GM23338 (cell line): ENCODE results near the gene FDX1. TPM values are rescaled to one million over a fixed set of nuclear protein-coding genes. Genes with fewer than 3 reads are reported as not detected.

ENCODE experiments used
- ATAC-seq: fragments of 200-7000 bp; cut with Tn5 transposase; 3 replicates; pipeline ENCODE4 v1.9.1; 2020
- DNase-seq: peaks from one replicate; pipeline ENCODE4 v3.0.0-alpha.2; 2015; ENCODE audit warnings: low spot score
- H2AFZ ChIP-seq: fragments of 200-600 bp; sonication (generic); 2 replicates; pipeline ENCODE4 v1.8.0; 2016; ENCODE audit warnings: antibody characterized with exemption, mild to moderate bottlenecking, moderate library complexity
- H3F3A ChIP-seq: fragments of 200-600 bp; sonication (generic); replicated peaks from 2 replicates; pipeline ENCODE4 v1.8.0; 2017; ENCODE audit warnings: antibody characterized with exemption, mixed run types, low read depth
- H3K27ac ChIP-seq: fragments of 200-600 bp; sonication (generic); 2 replicates; pipeline ENCODE4 v1.6.1; 2016; ENCODE audit warnings: low read depth
- H3K27me3 ChIP-seq: fragments of 200-600 bp; sonication (generic); 2 replicates; pipeline ENCODE4 v1.8.0; 2016; ENCODE audit warnings: mild to moderate bottlenecking, mixed run types, moderate library complexity; ENCODE audit not compliant: insufficient read depth
- H3K36me3 ChIP-seq: fragments of 200-600 bp; sonication (generic); 2 replicates; pipeline ENCODE4 v1.8.0; 2016; ENCODE audit warnings: mild to moderate bottlenecking; ENCODE audit not compliant: insufficient read depth
- H3K4me1 ChIP-seq: fragments of 200-600 bp; sonication (generic); 2 replicates; pipeline ENCODE4 v1.8.0; 2016; ENCODE audit warnings: mild to moderate bottlenecking, moderate library complexity; ENCODE audit not compliant: insufficient read depth
- H3K4me2 ChIP-seq: fragments of 200-600 bp; sonication (generic); 2 replicates; pipeline ENCODE4 v1.7.1; 2017; ENCODE audit warnings: mixed run types
- H3K4me3 ChIP-seq: fragments of 200-600 bp; sonication (generic); 2 replicates; pipeline ENCODE4 v1.6.1; 2016; ENCODE audit warnings: mixed run types
- H3K79me2 ChIP-seq: fragments of 200-600 bp; sonication (generic); replicated peaks from 2 replicates; pipeline ENCODE4 v1.8.0; 2017; ENCODE audit warnings: mild to moderate bottlenecking; ENCODE audit not compliant: insufficient read depth
- H3K9me2 ChIP-seq: fragments of 200-600 bp; sonication (generic); 2 replicates; pipeline ENCODE4 v1.8.0; 2017; ENCODE audit not compliant: insufficient read depth
- H4K20me1 ChIP-seq: fragments of 200-600 bp; sonication (generic); replicated peaks from 2 replicates; pipeline ENCODE4 v1.8.0; 2017; ENCODE audit warnings: mild to moderate bottlenecking; ENCODE audit not compliant: insufficient read depth
- H3K27ac Mint-ChIP-seq: 2 replicates; pipeline ENCODE4 v1.8.0; 2020; ENCODE audit warnings: inconsistent platforms, mild to moderate bottlenecking, moderate library complexity, mixed read lengths
- H3K27me3 Mint-ChIP-seq: 3 replicates; pipeline ENCODE4 v1.8.0; 2022; ENCODE audit warnings: low read depth, mild to moderate bottlenecking, moderate library complexity, mixed read lengths, inconsistent platforms; ENCODE audit not compliant: insufficient read depth, poor library complexity
- H3K36me3 Mint-ChIP-seq: 3 replicates; pipeline ENCODE4 v1.8.0; 2021; ENCODE audit warnings: low read depth, mild to moderate bottlenecking, inconsistent platforms, moderate library complexity, mixed read lengths
- H3K4me1 Mint-ChIP-seq: 3 replicates; pipeline ENCODE4 v1.8.0; 2020; ENCODE audit warnings: mild to moderate bottlenecking, inconsistent platforms, mixed read lengths
- H3K4me3 Mint-ChIP-seq: 3 replicates; pipeline ENCODE4 v1.8.0; 2021; ENCODE audit warnings: moderate library complexity, mild to moderate bottlenecking, inconsistent platforms, mixed read lengths
- H3K9me3 Mint-ChIP-seq: 3 replicates; pipeline ENCODE4 v1.8.0; 2020; ENCODE audit warnings: moderate library complexity, mild to moderate bottlenecking, inconsistent platforms, mixed read lengths
- CTCF ChIP-seq, 2 experiments: fragments of 200-600 bp in 1 of 2; sonication (generic) in 1 of 2; conservative IDR thresholded peaks; 2 replicates each; pipeline versions ENCODE4 v1.5.1 to v1.6.1; 2016 to 2017; ENCODE audit warnings: antibody characterized with exemption in 2 of 2, low read depth in 2 of 2, mild to moderate bottlenecking in 2 of 2, moderate library complexity in 1 of 2
- ETS1 ChIP-seq: IDR thresholded peaks from 2 replicates; pipeline ENCODE4 v1.6.1; 2016; ENCODE audit warnings: antibody characterized with exemption
- EZH2 ChIP-seq: fragments of 200-600 bp; sonication (generic); IDR thresholded peaks from one replicate; pipeline ENCODE4 v1.8.0; 2017; ENCODE audit warnings: antibody characterized with exemption, mild to moderate bottlenecking, low read depth; ENCODE audit not compliant: unreplicated experiment
- EZH2phosphoT487 ChIP-seq: fragments of 200-600 bp; sonication (generic); IDR thresholded peaks from one replicate; pipeline ENCODE4 v1.8.1; 2018; ENCODE audit warnings: antibody characterized with exemption; ENCODE audit not compliant: unreplicated experiment
- JUNB ChIP-seq: IDR thresholded peaks from one replicate; pipeline ENCODE4 v1.6.1; 2016; ENCODE audit warnings: antibody characterized with exemption; ENCODE audit not compliant: unreplicated experiment
- NANOG ChIP-seq: IDR thresholded peaks from 2 replicates; pipeline ENCODE4 v1.6.1; 2016; ENCODE audit warnings: antibody characterized with exemption, borderline replicate concordance
- POLR2AphosphoS5 ChIP-seq: IDR thresholded peaks from 2 replicates; pipeline ENCODE4 v1.6.1; 2016; ENCODE audit warnings: antibody characterized with exemption, low read depth
- REST ChIP-seq: IDR thresholded peaks from one replicate; pipeline ENCODE4 v1.6.1; 2018; ENCODE audit warnings: antibody characterized with exemption; ENCODE audit not compliant: unreplicated experiment
- STAT1 ChIP-seq: IDR thresholded peaks from one replicate; pipeline ENCODE4 v1.6.1; 2016; ENCODE audit warnings: antibody characterized with exemption; ENCODE audit not compliant: unreplicated experiment
- ZNF114 ChIP-seq: fragments of 250-450 bp; sonication (Bioruptor Pico); IDR thresholded peaks from 2 replicates; pipeline ENCODE4 v1.5.0; 2020; ENCODE audit warnings: mild to moderate bottlenecking, moderate library complexity
- ZNF462 ChIP-seq: fragments of 250-450 bp; sonication (Bioruptor Pico); IDR thresholded peaks from 2 replicates; pipeline ENCODE4 v1.5.0; 2020; ENCODE audit warnings: mild to moderate bottlenecking, moderate library complexity
- polyA plus RNA-seq: library from polyadenylated mRNA; unstranded; fragments of >200 nt; fragmentation: Nextera tagmentation; extraction: Ambion mirVana; gene quantifications from 2 replicates; pipeline ENCODE4 v1.2.1, GENCODE V29; 2016
- total RNA-seq: library from RNA; depleted of rRNA; stranded (reverse); fragments of >200 nt; shearing (Covaris generic); gene quantifications from 2 replicates; pipeline ENCODE4 v1.2.3, GENCODE V29; 2014

FDX1 gene
- total and polyA plus RNA-seq, 2 experiments from 2014 or later: 11.1 to 15.9 TPM

GRCh38 chr11:110455718-110456117, 26.0 kb downstream of the FDX1 start:
- Histone ChIP-seq H3K79me2 (no peaks in the 10 kb centered on the region), H3K36me3 (no peaks in the 10 kb centered on the region), H3K9me2 (no peaks in the 10 kb centered on the region), H3K4me2 (no peak overlapping the region), H2AFZ (no peak overlapping the region), H3K4me1 (no peaks in the 10 kb centered on the region), H3K27me3 (no peaks in the 10 kb centered on the region), H4K20me1 (no peaks in the 10 kb centered on the region), H3K4me3 (no peak overlapping the region), H3F3A (no peaks in the 10 kb centered on the region), H3K27ac (no peak overlapping the region)
- H3K27ac Mint-ChIP-seq: no peak overlapping the region
- no peak for DNase-seq
- no peaks in the 10 kb centered on the region for H3K9me3 Mint-ChIP-seq
- no peak for ATAC-seq
- H3K4me3 Mint-ChIP-seq: no peak overlapping the region
- peaks cover 2% of the 10 kb centered on the region for H3K27me3 Mint-ChIP-seq
- no peak for TF ChIP-seq NANOG
- no peak for TF ChIP-seq STAT1
- TF ChIP-seq EZH2phosphoT487: no peak
- no peak for TF ChIP-seq ZNF114
- no peak for TF ChIP-seq ZNF462 (CRISPR knock-in tag)
- TF ChIP-seq EZH2: no peak
- no peak for TF ChIP-seq REST
- no peak for TF ChIP-seq ETS1
- TF ChIP-seq CTCF (conservative IDR thresholded peaks at IDR 0.05; ENCODE audit: low read depth in 2 of 2): no peak
- TF ChIP-seq POLR2AphosphoS5: no peak
- no peak for TF ChIP-seq JUNB
- no peaks in the 10 kb centered on the region for H3K36me3 Mint-ChIP-seq
- 0 out of 3 replicates have a peak, but pooled peaks cover 3% of the 10 kb centered on the region for H3K4me1 Mint-ChIP-seq
